HG03520 (cell line): Measurements from ENCODE around the gene TMEM119.

Experiments used
- ATAC-seq: cut with Tn5 transposase; IDR thresholded peaks from one replicate; pipeline ENCODE4 v1.9.1; 2021; ENCODE audit warnings: mild to moderate bottlenecking, moderate library complexity; ENCODE audit not compliant: unreplicated experiment

Gene TMEM119, protein sequence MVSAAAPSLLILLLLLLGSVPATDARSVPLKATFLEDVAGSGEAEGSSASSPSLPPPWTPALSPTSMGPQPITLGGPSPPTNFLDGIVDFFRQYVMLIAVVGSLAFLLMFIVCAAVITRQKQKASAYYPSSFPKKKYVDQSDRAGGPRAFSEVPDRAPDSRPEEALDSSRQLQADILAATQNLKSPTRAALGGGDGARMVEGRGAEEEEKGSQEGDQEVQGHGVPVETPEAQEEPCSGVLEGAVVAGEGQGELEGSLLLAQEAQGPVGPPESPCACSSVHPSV

DNA sequence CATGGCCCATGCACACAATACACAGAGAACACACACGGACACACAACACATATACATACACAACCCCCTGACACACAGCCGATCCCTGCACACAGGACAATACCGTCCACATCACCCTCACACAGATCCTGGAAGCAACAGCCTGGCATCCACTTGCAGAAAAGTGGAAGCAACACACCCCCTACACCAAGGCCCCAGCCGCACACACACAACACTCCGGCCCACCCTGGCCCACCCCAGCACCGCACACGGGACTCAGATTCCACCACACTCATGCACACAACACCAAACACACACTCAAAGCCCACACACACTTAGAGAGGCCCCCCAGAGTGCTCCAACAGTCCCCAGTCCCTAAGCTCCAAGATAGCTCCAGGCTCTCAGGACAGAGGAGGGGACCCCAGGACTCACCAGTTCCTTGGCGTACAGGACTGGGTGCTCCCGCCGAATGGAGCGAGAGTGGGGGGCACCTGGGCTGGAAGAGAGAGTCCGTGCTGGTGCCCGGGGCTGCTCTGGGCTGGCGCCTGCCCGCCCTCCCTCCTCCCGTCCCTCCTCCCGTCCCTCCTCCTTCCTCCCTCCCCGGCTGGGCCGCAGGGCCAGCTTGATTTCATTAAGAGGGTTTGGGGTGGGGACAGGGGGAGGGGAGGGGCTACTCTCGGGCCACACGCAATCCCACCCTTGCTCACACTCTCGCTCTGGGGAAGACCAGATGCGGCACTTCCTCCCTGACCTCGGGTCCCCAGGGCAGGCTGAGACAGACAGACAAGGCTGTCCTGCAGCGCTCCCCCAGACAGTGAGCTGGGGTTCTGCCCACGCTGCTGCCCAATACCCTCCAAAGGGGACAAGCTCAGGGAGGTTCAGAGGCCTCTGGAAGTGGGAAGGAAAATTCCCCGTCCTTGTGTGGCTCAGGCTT, at the start of gene TMEM119:
TSS of gene TMEM119 (minus strand) at position 526 of the 913 bp plus-strand sequence. CDS start 5,701 bp downstream, outside the sequence.
- no peak for ATAC-seq

DNA sequence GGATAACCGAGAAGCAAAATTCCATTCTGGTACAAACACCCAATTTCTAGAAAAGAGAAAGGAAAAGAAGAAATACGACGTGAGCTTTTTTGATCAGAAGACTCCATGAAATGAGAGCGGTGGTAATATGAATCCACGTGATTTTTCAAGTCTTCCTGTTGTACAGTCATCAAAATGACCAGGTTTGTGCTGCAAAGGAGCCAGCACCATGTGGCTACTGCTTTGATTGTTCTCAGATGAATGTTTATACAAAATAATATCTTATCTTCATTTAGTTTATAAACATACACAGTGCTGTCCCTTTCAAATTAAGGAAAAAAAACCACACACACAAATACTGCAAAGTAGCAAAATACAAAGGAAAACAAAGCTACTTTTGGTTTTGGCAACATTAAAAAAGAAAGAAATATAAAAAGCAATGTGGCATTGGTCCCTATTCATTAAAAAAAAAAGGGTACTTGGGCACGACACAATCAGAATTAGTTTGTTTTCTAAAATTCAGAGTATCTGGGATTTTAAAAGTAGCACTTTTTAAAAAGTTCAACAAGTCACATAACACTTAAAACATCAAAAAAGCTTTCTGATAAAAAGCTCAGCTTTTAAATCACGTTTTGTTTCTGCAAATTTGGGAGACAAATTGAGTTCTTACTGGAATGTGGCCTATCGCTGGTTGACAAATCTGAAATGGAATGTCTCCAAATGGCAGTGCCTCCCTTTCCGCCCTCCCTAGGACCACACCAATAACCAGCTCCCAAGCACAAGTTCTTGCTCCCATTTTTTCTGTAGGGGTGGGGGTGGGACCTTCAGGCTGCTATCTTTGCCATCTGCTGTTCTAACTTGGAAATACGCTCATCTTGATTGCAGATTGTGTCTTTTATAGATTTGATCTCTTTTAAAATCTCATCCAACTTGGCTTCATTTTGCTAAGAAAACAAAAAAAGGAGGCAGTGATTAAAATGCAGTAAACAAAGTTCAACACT, 49.0 kb upstream of the TMEM119 start:
- no peak for ATAC-seq

DNA sequence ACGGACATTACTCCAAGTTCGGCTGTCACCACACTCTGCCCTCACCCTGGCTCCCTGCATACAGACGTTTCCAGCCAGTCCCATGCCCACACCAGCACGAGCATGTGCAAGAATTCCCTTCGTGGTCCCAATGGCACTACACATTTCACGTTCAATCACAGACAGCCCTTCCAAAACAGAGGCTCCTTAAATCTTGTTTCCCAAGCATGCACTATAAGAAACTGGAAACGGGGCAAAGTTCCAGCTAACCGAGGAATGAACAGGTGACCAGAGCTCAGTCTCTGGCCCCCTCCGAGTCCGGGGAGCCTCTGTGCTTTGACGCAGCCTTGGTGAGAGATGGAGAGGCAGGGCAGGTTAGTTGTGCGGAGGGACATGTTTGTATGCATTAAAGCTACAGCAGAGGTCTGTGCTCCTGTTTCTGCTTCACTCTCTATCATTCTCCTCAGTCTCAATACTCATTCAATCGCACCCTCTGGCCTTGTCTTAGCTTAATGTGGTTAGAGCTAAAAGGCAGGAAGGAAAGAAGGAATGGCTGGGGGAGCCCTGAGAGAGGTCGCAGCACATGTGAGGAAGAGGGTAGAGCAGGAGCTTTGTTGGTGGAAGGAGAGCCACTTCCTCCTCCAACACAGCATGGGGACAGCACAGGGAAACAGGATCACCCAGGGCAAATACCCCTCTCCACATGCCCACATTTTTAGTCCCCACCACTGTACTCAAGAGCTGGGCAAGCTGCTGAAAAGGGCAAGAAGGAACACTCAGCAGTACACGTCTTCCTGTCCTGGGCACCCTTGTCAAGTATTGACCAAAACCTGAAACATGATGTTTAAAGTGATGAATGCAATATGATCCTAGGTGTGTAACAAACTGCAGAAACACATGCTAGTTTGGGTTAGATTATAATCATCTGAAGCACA, 48.1 kb upstream of the TMEM119 start:
- ATAC-seq, result no peak

DNA sequence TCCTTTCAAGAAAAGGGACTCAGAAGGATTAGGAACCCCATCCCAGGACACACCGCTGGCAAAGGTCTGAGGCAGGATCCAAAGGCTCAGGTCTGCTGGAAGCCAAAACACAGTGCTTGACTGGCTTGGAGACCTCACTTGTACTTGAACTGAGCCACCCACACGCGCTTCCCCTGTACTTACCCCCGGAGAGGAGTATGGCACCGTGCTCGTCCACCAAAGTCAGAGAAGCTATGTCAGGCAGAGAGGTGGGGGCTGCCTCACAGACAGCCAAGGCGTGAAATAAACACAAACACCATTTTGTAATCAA, 46.9 kb upstream of the TMEM119 start:
- no peak for ATAC-seq

DNA sequence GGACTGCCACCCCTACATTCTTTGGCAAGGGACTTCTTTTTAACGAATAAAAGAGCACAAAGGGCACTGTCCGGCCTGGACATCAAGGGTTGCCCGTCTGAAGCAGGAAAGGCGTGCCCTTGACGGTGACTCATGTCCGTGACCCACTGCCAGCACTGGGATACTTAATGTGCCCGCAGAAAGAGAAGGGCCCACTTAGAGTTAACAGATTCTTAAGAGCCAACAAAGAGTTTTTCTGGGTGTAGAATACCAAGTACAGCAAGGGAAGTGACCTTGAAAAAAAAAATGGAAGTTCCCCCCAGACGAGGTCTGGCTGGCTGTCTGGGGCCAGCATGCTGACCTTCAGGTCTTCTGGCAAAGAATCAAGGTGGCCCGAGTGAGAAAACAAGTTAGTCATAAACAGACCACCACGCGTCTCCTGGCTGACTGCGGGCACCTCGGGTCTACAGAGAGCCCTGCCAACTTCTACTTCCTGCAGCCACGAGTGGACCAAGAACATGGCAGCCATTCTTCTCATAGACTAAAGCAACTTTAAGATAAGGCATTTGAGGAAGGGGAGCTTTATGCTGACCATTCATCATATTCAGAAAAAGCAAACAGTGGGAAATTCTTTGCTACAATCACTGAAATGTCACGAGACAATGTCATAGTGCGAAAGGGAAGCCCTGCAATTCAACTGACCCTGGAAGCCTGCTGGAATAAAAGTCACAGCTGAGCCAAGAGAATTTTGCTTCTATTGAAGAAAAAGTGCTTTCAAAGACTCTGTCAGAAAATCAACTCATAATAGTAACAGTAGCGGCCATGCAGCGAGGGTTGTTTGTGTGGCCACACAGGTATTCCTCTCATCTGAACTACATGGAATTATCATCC, 46.3 kb upstream of the TMEM119 start:
- ATAC-seq, result no peak

DNA sequence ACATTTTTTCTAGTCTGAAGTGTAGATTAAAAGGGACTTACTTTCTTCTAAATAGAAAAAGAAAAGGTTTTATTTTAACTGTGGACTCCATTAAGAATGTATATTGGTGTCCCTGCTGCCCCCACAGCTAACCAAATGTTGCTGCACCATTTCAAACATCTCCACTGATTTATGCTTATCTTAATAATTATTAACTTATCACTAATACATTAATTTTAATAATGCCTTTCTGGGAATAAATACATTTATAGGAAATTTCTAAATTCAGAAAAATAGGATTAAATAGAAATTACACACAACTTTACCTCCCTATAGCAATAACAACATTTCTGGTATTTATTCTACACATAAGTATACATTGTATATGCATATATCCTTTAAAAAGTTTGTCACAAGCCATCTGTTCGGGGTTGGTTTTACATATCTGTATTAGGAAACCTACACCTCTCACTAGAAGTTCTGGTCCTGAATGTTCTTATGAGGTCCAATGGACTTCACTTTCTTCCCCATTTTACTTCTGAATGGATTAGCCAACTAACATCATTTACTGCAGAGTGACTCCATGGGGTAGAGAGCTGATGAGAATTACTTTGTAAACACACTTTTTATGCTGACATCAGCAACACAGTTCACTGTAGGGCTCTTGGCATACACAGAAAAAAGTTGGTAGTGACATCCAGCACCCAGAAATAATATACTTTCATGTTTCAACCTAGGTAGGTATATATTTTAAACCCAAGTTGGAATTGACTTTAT, 45.2 kb upstream of the TMEM119 start:
- no peak for ATAC-seq

DNA sequence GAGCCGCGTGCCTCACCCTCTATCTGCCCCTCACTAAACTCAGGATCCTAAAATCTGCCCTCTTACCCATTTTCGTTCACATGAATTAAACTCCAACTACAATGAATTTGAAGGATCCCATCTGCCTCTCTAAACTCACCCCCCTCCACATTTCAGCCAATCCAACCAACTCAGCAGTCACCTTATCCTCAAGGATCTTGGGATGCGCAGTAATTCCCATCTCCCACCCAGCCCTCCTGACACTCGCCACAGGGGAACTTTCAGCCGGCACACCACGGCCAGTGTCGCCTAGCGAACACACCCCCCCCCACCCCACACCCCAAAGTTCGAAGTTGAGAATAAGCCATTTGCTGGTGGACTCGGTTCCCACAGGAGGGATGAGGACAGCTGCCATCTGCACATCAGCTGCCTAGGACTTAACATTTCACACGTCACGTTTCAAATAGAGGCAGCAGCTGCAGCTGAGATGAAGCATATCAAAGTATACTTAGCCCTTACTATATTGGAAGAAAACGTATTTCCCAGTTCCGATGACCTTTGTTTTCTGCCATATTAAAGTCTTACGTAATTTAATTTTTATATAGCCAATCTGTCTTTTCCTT, 44.5 kb upstream of the TMEM119 start:
- ATAC-seq, result no peak

DNA sequence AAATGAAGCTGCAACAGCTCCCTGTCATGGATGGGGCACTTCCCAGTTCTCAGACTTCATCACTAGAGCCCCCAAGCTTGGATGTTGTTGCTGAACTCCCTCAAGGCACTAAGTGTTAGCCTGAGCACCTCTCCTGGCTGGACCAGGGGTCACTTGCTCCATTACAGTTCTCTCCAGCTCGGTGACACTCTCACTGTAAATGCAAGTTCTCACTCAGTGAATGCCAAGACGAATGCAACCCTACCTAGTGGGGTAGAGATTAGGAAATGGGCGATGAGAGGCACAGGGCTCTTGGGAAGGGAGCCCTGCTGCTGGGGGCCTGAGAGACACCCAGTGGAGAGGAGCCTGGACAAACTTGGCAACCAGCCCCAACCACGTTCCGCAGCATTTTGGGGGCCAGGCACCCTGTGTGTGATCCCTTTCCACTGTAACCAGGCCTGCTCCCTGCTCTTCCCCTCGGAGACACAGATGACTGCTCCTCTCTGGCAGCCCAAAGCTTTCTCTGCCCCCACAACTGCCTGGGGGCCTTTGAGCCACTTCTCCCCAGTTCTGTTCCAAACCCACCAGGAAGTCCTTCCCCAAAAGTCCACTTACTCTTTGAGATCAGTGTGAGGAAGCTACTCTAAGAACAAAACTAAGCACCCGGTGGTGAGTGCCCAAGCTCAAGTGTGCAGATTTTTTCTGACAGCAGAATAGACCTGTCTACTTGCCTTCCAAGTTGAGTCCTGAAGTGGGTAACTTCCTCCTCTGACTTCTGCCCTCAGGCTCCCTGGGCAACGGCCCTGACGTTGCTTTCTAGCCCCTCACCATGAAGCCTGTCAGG, 43.8 kb upstream of the TMEM119 start:
- ATAC-seq, result no peak

DNA sequence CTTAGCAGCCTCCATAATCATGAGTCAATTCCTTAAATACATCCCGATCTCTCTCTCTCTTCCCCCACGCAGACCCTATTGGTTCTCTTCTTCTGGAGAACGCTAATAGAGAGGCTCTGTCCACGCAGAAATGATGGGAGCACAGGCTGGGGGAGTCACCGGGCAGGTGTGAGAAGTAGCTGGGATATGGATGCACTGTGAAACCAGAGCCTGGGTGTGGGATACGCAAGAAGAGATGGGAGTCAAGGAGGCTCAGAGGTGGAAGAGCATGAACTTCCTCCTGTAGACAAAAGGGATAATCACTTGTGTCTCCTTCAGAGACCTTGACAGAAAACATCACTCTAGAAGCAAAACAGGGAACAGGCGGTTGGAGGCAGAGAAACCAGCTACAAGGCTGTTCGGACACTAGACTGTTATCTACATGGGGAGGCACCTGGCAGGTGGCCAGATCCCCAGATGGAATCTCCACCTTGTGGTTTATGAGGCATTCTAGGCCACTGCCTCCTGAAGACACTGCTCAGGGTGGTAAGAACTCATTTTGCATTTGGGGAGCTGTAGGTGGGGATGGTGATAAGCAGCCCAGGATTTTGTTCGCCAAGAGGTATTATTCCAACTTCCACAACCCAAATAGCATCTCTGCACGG, 43.0 kb upstream of the TMEM119 start:
- no peak for ATAC-seq

DNA sequence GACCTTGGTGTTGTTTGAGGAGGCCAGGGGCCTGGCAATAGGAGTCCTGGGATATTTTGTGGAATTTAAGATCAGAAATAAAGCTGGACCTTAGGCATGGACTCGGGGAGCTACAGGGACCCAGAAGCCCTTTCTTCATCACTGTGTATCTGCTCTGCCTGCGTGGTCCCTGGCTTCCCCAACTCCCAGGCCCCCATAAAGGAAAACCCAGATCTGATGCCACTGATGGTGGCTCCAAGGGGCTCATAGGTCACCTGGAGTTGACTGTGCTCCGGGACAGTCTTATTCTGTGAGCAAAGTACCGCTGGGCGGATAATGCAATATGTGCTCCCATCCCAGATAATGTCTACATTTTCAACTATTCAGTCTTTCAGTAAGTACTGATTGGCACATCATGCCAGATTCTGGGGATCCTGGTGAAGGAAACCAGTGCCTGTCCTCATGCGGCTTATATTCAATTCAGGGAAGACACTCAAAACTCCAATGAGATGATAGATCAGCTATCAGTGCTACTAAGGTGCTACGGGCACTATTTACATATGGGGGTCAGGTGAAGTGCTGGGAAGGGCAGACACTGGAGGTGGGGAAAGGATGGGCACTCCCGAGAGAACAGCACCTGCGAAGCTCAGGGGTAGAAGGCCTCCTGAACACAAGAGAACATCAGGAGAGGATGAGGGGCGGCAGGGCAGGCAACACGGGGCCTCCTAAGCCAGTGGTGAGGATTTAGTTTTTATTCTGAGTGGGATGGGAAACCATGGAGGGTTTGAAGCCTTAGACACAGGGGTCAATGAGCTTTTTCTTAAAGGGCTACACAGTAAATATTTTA, 41.3 kb upstream of the TMEM119 start:
- ATAC-seq, result no peak

DNA sequence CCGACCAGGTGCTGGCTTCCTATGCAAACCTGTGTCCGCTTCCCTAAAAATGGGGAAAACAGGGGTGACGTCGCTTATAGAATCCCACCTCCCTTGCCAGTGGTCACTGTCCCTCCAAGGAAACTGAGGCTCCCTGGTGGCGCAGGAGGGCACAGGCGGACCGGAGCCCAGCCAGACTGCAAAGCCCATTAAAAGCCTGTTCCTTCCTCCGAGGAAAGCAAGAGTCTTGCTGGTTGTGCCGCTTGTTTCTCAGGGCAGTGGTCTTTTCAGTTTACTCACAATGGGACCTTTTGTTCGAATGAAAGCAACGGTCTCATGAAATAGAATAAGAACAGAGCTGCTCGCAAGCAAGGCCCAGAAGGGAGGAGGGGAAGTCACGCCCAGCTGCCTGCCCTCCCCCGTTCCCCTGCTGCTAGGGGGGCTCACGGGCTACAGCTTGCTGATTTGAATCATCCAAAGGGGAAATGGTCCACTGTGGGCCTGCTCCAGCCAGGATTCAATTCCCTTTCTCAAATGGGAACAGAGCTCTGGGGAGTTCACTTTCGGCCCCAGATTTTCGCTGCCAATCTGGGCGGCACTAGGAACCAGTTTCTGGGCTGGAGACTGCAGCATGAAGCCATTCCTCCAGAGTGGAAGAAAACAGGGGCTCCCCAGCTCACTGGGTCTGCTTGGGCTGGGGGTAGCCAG, 40.4 kb upstream of the TMEM119 start:
- ATAC-seq, result no peak

DNA sequence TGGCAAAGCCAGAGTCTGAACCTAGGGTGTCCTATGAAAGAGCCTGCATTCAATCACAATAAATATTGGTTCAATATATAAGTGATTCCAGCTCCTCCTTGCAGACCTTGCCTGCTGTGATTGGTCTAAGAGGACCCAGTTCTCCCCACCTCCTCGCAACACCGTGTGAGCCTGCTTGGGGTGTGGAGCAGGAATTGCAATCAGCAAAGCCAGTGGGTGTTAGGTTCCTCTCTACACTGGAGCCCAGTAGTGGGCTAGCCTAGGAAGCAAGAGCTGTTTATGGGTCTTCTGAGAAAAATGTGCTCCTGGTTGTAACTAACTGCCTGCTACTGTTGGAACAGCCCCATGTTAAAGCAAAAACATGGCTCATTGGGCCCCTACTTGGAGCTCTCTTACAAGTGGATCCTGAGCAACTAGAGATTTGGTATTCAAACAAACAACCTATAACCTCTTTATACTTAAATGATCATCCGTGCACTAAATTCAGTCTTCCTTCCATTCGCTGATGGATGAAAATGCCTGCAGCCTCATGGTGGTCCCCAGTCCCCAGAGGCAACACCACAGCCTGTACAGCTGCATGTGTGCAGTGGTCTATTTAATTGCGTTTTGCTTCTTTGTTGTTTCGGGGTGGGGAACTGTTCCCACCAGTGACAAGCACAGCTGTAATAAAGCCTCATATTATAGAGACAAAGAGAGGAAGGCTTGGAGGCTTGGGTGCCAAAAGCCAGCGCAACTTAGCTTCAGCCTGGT, 39.5 kb upstream of the TMEM119 start:
- ATAC-seq, result no peak

DNA sequence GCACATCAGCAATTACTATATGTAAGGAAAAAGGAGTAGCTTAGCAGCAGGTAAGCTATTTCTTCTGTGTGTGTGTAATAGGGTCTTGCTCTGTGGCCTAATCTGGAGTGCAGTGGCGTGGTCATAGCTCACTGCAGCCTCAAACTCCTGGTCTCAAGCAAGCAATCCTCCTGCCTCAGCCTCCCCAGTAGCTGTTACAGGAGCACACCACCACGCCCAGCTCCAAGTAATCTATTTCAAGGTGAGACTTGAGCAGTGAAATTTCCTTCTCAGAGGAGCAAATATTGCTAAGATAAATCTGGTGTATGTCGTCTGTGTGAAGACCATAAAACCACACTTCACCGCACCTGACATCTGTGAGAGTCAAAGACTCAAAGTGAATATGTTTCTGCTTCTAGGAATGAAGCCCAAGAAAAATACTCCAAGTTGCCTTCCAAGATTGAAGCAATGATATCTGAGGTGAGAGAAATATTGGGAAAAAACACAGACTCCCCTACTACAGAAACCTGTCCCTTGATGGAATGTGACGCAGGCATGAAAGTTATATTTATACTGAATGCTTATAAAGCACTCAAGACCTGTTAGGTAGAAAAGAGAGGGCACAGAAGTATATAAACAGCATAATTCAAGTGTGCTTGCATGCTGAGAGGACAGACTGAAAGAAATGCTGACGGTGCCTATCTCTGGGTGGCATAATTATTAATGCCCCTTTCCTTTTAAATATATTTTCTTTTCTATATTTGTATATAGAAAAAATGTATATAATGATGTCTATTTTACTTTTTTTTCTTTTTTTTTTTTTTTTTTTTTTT, 38.3 kb upstream of the TMEM119 start:
- ATAC-seq, result no peak
